Measurements from ENCODE around the gene TYROBP. TPM values are rescaled to one million over a fixed set of nuclear protein-coding genes. Genes with fewer than 3 reads are reported as not detected.

Gene TYROBP
- total RNA-seq, 1 experiment from 2014 or later, result not detected

- Histone ChIP-seq H3K79me2 (ENCODE audit: insufficient read depth, low read length) (no peaks in the 10 kb centered on the region), H3K27me3 (ENCODE audit: insufficient read depth, low read length) (no peaks in the 10 kb centered on the region), H4K8ac (replicated peaks; ENCODE audit: insufficient read length, low read depth, low read length) (no peak overlapping the region), H2BK5ac (ENCODE audit: insufficient read length, low read length) (no peak overlapping the region), H2AK5ac (ENCODE audit: insufficient read length, low read length) (no peak overlapping the region), H2AFZ (ENCODE audit: low read length) (no peak overlapping the region), H3K23ac (ENCODE audit: insufficient read length, low read depth, low read length) (no peak overlapping the region), H3K56ac (ENCODE audit: insufficient read length, low read depth, low read length) (no peak overlapping the region), H4K5ac (ENCODE audit: insufficient read length, low read depth, low read length) (no peak overlapping the region), H3K27ac (ENCODE audit: insufficient read length, low read depth, low read length) (no peak overlapping the region), H3K14ac (ENCODE audit: insufficient read depth, low read length) (no peak overlapping the region), H3K79me1 (ENCODE audit: insufficient read depth, low read depth, low read length, poor library complexity, severe bottlenecking) (no peaks in the 10 kb centered on the region), H2BK12ac (ENCODE audit: insufficient read length, low read depth, low read length) (no peak overlapping the region), H3K4me1 (ENCODE audit: insufficient read depth, low read length) (peaks cover 7% of the 10 kb centered on the region; the same call in 1 of the 2 replicates), H3K4me2 (ENCODE audit: insufficient read depth, insufficient read length, low read length) (no peak overlapping the region), H2BK20ac (ENCODE audit: low read depth, low read length, poor library complexity, severe bottlenecking) (no peak overlapping the region), H4K91ac (ENCODE audit: insufficient read length, low read depth, low read length) (no peak overlapping the region), H4K20me1 (ENCODE audit: control insufficient read depth, insufficient read depth, insufficient read length) (no peaks in the 10 kb centered on the region), H2BK15ac (ENCODE audit: low read depth, low read length) (no peak overlapping the region), H3T11ph (ENCODE audit: low read length) (no peak overlapping the region), H3K9ac (ENCODE audit: extremely low read depth, insufficient read length, low read length) (no peak overlapping the region), H3K4ac (ENCODE audit: low read depth, low read length) (no peak overlapping the region), H2BK120ac (ENCODE audit: low read depth, low read length, poor library complexity, severe bottlenecking) (no peak overlapping the region), H3K23me2 (ENCODE audit: insufficient read length, low read depth, low read length, poor library complexity, severe bottlenecking) (peaks cover 5% of the 10 kb centered on the region), H3K18ac (ENCODE audit: insufficient read length, low read depth, low read length) (no peak overlapping the region), H3K9me3 (ENCODE audit: control insufficient read depth, low read depth, low read length) (no peaks in the 10 kb centered on the region)
- no peak overlapping the region for H3K4me3 Mint-ChIP-seq
- H3K4me1 Mint-ChIP-seq, result peaks cover 21 to 47% of the 10 kb centered on the region in 2 experiments
- H3K9me3 Mint-ChIP-seq, result no peaks in the 10 kb centered on the region; a peak in 1 of 5 replicates
- DNase-seq, result no peak
- no peak overlapping the region for H3K27ac Mint-ChIP-seq
- H3K27me3 Mint-ChIP-seq (ENCODE audit: low read depth), result peaks cover 12% of the 10 kb centered on the region
- WGBS (ENCODE audit: extremely low coverage, insufficient read length, low lambda C conversion rate), result no CpG with 5 or more reads among the region's 6 CpGs
- TF ChIP-seq, protein P1, sequence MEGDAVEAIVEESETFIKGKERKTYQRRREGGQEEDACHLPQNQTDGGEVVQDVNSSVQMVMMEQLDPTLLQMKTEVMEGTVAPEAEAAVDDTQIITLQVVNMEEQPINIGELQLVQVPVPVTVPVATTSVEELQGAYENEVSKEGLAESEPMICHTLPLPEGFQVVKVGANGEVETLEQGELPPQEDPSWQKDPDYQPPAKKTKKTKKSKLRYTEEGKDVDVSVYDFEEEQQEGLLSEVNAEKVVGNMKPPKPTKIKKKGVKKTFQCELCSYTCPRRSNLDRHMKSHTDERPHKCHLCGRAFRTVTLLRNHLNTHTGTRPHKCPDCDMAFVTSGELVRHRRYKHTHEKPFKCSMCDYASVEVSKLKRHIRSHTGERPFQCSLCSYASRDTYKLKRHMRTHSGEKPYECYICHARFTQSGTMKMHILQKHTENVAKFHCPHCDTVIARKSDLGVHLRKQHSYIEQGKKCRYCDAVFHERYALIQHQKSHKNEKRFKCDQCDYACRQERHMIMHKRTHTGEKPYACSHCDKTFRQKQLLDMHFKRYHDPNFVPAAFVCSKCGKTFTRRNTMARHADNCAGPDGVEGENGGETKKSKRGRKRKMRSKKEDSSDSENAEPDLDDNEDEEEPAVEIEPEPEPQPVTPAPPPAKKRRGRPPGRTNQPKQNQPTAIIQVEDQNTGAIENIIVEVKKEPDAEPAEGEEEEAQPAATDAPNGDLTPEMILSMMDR (conservative IDR thresholded peaks at IDR 0.05), result no peak
- no peaks in the 10 kb centered on the region for H3K36me3 Mint-ChIP-seq (ENCODE audit: insufficient read depth in 1 of 3, low read depth in 3 of 3)
These were observed 2.8 kb downstream of the TYROBP start for GRCh38 chr19:35905178-35905727.
